Keratinocyte (primary cell): ENCODE results near the gene CD226.

Experiments used
- EZH2 ChIP-seq: IDR thresholded peaks from one replicate; pipeline ENCODE4 v1.6.1; 2012; ENCODE audit warnings: inconsistent platforms, mild to moderate bottlenecking, low read length, moderate library complexity
- TF ChIP-seq, protein P1 (sequence below), 3 experiments: IDR thresholded peaks in 1 of 3; conservative IDR thresholded peaks in 1 of 3; optimal IDR thresholded peaks in 1 of 3; 2 replicates in 2 of 3; 3 replicates in 1 of 3; pipeline versions ENCODE3 to v1.5.1; 2011; ENCODE audit warnings: low read length in 3 of 3, mild to moderate bottlenecking in 3 of 3, moderate library complexity in 2 of 3, control low read depth in 1 of 3, inconsistent platforms in 1 of 3; ENCODE audit not compliant: insufficient read depth in 2 of 3; ENCODE audit errors: extremely low read depth in 1 of 3

GRCh38 chr18:69934601-69935265 lies 12.9 kb downstream of the CD226 start:
- TF ChIP-seq, protein P1, sequence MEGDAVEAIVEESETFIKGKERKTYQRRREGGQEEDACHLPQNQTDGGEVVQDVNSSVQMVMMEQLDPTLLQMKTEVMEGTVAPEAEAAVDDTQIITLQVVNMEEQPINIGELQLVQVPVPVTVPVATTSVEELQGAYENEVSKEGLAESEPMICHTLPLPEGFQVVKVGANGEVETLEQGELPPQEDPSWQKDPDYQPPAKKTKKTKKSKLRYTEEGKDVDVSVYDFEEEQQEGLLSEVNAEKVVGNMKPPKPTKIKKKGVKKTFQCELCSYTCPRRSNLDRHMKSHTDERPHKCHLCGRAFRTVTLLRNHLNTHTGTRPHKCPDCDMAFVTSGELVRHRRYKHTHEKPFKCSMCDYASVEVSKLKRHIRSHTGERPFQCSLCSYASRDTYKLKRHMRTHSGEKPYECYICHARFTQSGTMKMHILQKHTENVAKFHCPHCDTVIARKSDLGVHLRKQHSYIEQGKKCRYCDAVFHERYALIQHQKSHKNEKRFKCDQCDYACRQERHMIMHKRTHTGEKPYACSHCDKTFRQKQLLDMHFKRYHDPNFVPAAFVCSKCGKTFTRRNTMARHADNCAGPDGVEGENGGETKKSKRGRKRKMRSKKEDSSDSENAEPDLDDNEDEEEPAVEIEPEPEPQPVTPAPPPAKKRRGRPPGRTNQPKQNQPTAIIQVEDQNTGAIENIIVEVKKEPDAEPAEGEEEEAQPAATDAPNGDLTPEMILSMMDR (optimal IDR thresholded peaks at IDR 0.05 in 1 of 3, IDR thresholded peaks at IDR 0.05 in 1 of 3, conservative IDR thresholded peaks at IDR 0.05 in 1 of 3; ENCODE audit: extremely low read depth in 1 of 3, insufficient read depth in 2 of 3, low read length in 3 of 3) = no peak
- no peak for TF ChIP-seq EZH2
